Stimulated activated CD8-positive, alpha-beta memory T cell treated with anti-CD3 and anti-CD28 coated beads, Interleukin-4, amount 100 ng/mL, for 48 hours (primary cell): Measurements from ENCODE around the gene RARRES2.

ENCODE experiments used
- DNase-seq: peaks from one replicate; pipeline ENCODE4 v3.0.0-alpha.2; 2020

RARRES2 gene

GRCh38 chr7:150360363-150361058, 19.1 kb upstream of the RARRES2 start:
- no peak for DNase-seq

- no peak for DNase-seq
Observed at GRCh38 chr7:150359622-150360362, 18.4 kb upstream of the RARRES2 start.

GRCh38 chr7:150358988-150359621, 17.7 kb upstream of the RARRES2 start:
- DNase-seq: no peak

GRCh38 chr7:150358433-150358832, 17.0 kb upstream of the RARRES2 start:
- DNase-seq: no peak

- DNase-seq: no peak
Observed at GRCh38 chr7:150357771-150358427, 16.5 kb upstream of the RARRES2 start.

GRCh38 chr7:150357270-150357669, 15.8 kb upstream of the RARRES2 start:
- peak; percentile 78 for DNase-seq

- no peak for DNase-seq
Observed at GRCh38 chr7:150356265-150356897, 15.0 kb upstream of the RARRES2 start.

GRCh38 chr7:150355666-150356059, 14.2 kb upstream of the RARRES2 start:
- no peak for DNase-seq

- DNase-seq: no peak
Observed at GRCh38 chr7:150351587-150352194, 10.3 kb upstream of the RARRES2 start.

GRCh38 chr7:150346922-150347321, 5.5 kb upstream of the RARRES2 start:
- DNase-seq: no peak

GRCh38 chr7:150345012-150345411, 3.6 kb upstream of the RARRES2 start:
- no peak for DNase-seq

- no peak for DNase-seq
Observed at GRCh38 chr7:150344299-150344698, 2.9 kb upstream of the RARRES2 start.

- no peak for DNase-seq
Observed at GRCh38 chr7:150343225-150343624, 1.8 kb upstream of the RARRES2 start.

- no peak for DNase-seq
Observed at GRCh38 chr7:150342121-150342408, 636 bp upstream of the RARRES2 start.

- no peak for DNase-seq
Observed at GRCh38 chr7:150340875-150341262, 560 bp downstream of the RARRES2 start.

GRCh38 chr7:150340024-150340749, 1.2 kb downstream of the RARRES2 start:
- peak; percentile 40 for DNase-seq

GRCh38 chr7:150339409-150339809, 2.0 kb downstream of the RARRES2 start:
- DNase-seq: no peak

GRCh38 chr7:150338166-150338829, 3.1 kb downstream of the RARRES2 start:
- no peak for DNase-seq

GRCh38 chr7:150337659-150338081, 3.8 kb downstream of the RARRES2 start:
- DNase-seq: no peak

GRCh38 chr7:150337179-150337578, 4.2 kb downstream of the RARRES2 start:
- no peak for DNase-seq

- no peak for DNase-seq
Observed at GRCh38 chr7:150336746-150337145, 4.7 kb downstream of the RARRES2 start.

GRCh38 chr7:150335774-150336112, 5.7 kb downstream of the RARRES2 start:
- no peak for DNase-seq
